ENCODE data around the gene TP73.
"Not testable (repeated sequence)": the region's sequence is repeated elsewhere in the genome, so short reads cannot be mapped to it uniquely, and the experiment has no call there.

Gene TP73

DNA sequence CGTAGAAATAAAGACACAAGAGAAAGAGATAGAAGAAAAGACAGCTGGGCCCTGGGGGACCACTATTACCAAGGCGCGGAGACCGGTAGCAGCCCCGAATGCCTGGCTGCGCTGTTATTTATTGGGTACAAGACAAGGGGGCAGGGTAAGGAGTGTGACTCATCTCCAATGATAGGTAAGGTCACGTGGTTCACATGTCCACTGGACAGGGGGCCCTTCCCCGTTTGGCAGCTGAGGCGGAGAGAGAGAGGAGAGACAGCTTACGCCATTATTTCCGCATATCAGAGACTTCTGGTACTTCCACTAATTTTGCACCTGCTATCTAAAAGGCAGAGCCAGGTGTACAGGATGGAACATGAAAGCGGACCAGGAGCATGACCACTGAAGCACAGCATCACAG is 31.6 kb upstream of the TP73 start:
- H3K4me3 ChIP-seq (ENCODE audit: low read depth, low read length): no peak overlapping the region
- no peak for DNase-seq (ENCODE audit: low read depth)
- TF ChIP-seq, protein P1, sequence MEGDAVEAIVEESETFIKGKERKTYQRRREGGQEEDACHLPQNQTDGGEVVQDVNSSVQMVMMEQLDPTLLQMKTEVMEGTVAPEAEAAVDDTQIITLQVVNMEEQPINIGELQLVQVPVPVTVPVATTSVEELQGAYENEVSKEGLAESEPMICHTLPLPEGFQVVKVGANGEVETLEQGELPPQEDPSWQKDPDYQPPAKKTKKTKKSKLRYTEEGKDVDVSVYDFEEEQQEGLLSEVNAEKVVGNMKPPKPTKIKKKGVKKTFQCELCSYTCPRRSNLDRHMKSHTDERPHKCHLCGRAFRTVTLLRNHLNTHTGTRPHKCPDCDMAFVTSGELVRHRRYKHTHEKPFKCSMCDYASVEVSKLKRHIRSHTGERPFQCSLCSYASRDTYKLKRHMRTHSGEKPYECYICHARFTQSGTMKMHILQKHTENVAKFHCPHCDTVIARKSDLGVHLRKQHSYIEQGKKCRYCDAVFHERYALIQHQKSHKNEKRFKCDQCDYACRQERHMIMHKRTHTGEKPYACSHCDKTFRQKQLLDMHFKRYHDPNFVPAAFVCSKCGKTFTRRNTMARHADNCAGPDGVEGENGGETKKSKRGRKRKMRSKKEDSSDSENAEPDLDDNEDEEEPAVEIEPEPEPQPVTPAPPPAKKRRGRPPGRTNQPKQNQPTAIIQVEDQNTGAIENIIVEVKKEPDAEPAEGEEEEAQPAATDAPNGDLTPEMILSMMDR (IDR thresholded peaks at IDR 0.05; ENCODE audit: low read depth, low read length, missing control alignments): no peak

DNA sequence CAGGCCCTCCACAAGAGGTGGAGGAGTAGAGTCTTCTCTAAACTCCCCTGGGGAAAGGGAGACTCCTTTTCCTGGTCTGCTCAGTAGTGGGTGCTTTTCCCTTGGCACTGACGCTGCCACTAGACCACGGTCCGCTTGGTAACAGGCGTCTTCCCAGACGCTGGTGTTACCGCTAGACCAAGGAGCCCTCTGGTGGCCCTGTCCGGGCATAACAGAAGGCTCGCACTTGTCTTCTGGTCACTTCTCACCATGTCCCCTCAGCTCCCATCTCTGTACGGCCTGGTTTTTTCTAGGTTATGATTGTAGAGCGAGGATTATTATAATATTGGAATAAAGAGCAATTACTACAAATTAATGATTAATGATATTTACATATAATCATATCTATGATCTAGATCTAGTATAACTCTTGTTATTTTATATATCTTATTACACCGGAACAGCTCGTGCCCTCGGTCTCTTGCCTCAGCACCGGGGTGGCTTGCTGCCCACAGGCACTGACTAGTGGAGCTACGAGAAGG is 31.1 kb upstream of the TP73 start:
- not testable (repeated sequence) for H3K4me3 ChIP-seq (ENCODE audit: low read depth, low read length); DNase-seq (ENCODE audit: low read depth)
- TF ChIP-seq, protein P1 (IDR thresholded peaks at IDR 0.05; ENCODE audit: low read depth, low read length, missing control alignments): peak; percentile 55

DNA sequence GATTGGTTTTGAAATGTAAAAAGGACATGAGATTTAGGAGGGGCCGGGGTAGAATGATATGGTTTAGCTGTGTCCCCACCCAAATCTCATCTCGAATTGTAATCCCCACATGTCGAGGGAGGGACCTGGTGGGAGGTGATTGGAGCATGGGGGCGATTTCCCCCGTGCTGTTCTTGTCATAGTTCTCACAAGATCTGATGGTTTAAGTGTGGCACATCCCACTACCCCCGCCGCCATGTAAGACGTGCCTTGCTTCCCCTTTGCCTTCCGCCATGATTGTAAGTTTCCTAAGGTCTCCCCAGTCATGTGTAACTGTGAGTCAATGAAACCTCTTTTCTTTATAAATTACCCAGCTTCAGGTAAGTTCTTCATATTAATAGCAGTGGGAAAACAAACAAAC is 30.2 kb upstream of the TP73 start:
- DNase-seq (ENCODE audit: low read depth); H3K4me3 ChIP-seq (ENCODE audit: low read depth, low read length): not testable (repeated sequence)

DNA sequence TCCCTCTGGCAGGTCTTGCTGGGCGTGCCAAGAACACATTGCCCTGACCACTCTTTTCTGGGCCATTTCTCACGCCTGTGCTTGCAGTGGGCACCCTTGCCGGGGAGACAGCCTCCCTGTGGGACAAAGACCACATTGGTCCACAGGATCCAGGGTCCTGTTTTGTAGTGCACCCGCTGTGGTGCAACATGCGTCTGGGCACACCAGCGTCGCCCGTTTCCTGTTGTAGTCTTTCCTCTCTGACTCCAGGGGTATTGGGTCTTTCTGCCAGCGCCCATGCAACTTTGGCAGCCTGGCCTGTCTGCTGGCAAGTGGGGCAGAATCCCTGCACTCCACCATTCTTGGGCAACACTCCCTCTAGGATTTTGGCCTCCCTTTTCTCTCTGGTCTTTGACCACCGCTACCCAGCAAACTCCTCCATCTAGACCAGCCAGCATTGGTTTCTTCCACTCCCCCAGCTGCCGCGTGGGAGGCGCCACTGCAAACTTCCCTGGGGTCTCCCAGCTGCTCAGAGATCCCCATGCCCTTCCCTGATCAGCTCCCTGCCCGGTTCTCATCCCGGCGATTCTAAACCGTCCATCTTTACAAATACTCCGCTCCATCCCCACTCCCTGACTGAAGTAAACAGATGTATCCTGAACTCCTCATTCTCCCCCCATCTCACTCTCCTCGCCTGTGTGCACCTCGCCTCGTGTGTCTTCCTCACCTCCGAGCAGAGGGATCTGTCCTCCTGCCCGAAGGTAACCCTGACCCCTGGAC is 28.7 kb upstream of the TP73 start:
- DNase-seq (ENCODE audit: low read depth): no peak
- TF ChIP-seq, protein P1 (IDR thresholded peaks at IDR 0.05; ENCODE audit: low read depth, low read length, missing control alignments): no peak
- H3K4me3 ChIP-seq (ENCODE audit: low read depth, low read length): peak overlapping the region; percentile 76

DNA sequence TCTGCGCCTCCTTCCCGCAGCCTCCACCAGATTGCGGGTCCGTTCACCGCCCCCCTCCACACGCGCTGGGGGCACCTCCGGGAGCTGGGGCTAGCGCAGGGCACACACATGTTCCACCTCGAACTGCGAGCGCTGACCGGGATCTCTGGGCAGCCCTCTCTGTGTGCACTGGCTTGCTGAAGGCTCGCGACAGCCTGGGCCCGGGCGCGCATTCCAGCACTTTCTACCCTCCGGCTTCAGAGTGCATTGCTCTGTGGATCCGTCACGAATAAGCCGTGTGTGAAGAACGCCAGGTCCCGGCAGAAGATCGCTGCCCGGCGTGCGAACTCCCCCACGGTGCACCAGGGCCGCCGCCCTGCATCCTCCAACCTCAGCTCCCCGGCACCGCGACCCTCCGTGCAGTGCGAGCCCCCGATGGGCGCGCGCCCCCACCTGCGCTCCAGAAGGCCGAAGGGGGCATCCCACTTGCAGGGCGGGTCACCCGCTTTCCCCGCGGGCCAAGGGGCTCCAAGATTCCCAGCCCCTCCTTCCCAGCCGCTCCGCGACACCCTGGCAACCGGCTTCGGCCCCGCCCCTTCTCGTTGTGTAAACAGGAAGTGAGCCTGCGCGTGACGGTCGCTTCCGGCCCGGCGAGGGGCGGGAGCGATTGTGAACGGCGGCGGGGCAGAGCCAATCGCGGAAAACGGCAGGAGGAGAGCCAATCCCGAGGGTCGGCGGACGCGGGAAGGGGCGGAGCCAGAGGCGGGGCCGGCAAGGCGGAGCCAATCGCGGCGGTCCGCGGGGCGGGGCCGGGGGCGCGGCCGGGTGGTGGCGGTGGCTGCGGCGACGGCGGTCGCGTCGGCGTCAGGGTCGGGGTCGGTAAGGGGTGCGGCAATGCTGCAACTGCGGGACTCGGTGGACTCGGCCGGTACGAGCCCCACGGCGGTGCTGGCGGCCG is 27.8 kb upstream of the TP73 start, which contains the start of gene TPRG1L:
TSS of gene TPRG1L (plus strand) at position 816 of the 937 bp plus-strand sequence. CDS start at position 874, 58 bp downstream.
- H3K4me3 ChIP-seq (ENCODE audit: low read depth, low read length): peak within 1 kb of the TSS; percentile 76
- DNase-seq (ENCODE audit: low read depth): peak; percentile 79
- TF ChIP-seq, protein P1 (IDR thresholded peaks at IDR 0.05; ENCODE audit: low read depth, low read length, missing control alignments): no peak

DNA sequence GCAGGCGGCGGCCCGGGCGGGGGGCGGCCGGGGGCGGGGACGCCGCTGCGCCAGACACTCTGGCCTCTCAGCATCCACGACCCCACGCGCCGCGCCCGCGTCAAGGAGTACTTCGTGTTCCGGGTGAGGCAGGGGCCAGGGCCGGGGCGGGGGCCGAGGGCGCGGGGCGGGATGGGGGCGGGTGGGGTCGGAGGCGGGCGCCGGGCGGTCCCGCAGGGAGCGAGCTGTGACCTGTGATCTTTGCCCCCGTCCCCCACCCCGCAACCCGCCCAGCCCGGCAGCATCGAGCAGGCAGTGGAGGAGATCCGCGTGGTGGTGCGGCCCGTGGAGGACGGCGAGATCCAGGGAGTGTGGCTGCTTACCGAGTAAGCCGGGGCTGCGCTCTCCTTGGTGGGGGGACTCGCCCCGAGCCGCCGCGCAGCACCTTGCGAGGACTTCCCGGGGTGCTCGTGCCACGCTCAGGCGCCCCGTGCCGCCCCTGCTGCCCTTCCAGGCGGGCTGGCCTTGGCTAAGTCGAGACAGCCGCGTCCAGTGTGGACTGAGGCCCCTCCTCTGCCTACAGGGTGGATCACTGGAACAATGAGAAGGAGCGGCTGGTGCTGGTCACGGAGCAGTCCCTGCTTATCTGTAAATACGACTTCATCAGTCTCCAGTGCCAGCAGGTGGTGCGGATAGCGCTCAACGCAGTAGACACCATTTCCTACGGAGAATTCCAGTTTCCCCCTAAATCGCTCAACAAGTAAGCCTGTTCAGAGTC is 27.0 kb upstream of the TP73 start:
- peak overlapping the region; percentile 66 for H3K4me3 ChIP-seq (ENCODE audit: low read depth, low read length)
- DNase-seq (ENCODE audit: low read depth): no peak
- TF ChIP-seq, protein P1 (IDR thresholded peaks at IDR 0.05; ENCODE audit: low read depth, low read length, missing control alignments): no peak

All from GM12864 (cell line).